Subcutaneous adipose tissue (tissue), 4 donors: ENCODE results near the gene UTP11. TPM values are rescaled to one million over a fixed set of nuclear protein-coding genes. Genes with fewer than 3 reads are reported as not detected.

Experiments
- CTCF ChIP-seq: fragments of 450-650 bp; IDR thresholded peaks from one replicate; pipeline ENCODE4 v1.5.1; 2016; ENCODE audit warnings: low read depth, mild to moderate bottlenecking, control low read depth, antibody characterized with exemption, moderate library complexity
- total RNA-seq, 4 donors: library from RNA; depleted of rRNA; stranded (reverse); fragments of >200 nt; gene quantifications; one replicate each; pipeline ENCODE4 v1.1.0, GENCODE V29; 2016

UTP11 gene
- total RNA-seq, 4 donors from 2014 or later = 15.1 to 40.4 (median 24.2) TPM

- no peak for TF ChIP-seq CTCF
Observed at GRCh38 chr1:38051079-38051543, 38.6 kb downstream of the UTP11 start.

- TF ChIP-seq CTCF = no peak
Observed at GRCh38 chr1:38052750-38053415, 40.3 kb downstream of the UTP11 start.

- no peak for TF ChIP-seq CTCF
Observed at GRCh38 chr1:38053416-38054091, 41.0 kb downstream of the UTP11 start.

GRCh38 chr1:38055398-38055797, 42.9 kb downstream of the UTP11 start:
- TF ChIP-seq CTCF = no peak

GRCh38 chr1:38055965-38056364, 43.4 kb downstream of the UTP11 start:
- TF ChIP-seq CTCF = no peak

- no peak for TF ChIP-seq CTCF
Observed at GRCh38 chr1:38059635-38060250, 47.2 kb downstream of the UTP11 start.

- TF ChIP-seq CTCF = no peak
Observed at GRCh38 chr1:38060498-38060897, 48.0 kb downstream of the UTP11 start.
